Stimulated activated CD8-positive, alpha-beta memory T cell treated with anti-CD3 and anti-CD28 coated beads, Interleukin-15, amount 100 ng/mL, for 24 hours (primary cell): ENCODE measurements around the gene KANSL3.
"Not testable (repeated sequence)": the region's sequence is repeated elsewhere in the genome, so short reads cannot be mapped to it uniquely, and the experiment has no call there.

Experiments used
- DNase-seq: peaks from one replicate; pipeline ENCODE4 v3.0.0-alpha.2; 2020; ENCODE audit warnings: low read depth

Gene KANSL3

DNA sequence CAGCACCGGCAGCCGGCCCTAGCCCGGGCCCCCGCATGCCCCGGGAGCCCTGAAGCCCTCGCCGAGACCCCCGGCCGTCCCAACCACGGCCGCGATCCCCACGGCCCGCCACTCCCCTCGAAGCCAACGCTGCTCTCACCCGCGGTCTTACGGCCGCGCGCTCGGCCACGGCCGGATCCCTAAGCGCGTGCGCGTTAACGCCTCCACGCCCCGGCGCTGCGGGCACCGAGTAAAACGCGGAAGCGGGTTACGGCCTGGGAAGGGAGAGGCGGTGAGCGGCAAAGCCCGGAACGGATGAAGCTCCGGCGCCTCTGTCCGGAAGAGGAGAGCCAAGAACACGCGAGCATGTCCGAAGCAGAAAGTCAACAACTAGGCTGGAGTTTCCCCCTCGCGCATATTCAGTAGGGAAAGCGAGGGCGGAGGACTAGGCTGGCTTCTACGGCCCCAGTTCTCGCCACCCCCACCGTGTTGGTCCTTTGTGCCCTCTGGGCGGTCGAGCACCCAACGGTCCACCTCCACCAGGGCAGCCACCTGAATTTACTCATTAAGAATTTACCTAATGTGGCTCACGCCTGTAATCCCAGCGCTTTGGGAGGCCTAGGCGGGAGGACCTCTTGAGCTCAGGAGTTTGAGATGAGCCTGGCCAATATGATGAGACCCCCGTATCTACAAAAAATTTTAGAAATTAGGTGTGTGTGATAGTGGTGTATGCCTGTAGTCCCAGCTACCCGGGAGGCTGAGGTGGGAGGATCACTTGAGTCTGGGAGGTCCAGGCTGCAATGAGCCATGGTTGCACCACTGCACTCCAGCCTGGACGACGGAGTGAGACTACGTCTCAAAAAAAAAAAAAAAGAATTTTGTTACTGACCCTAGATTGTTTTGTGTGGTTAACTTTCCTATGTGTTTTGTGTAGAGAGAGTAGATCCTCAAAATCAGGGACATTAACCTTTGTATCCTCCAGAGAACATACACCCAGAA is at the start of gene KANSL3:
KANSL3 (minus strand) TSS at position 169 of the 978 bp plus-strand sequence. CDS start 1,177 bp downstream, outside the sequence.
- peak; percentile 83 for DNase-seq

GRCh38 chr2:96687266-96687665 is 49.2 kb upstream of the KANSL3 start:
- DNase-seq = no peak

GRCh38 chr2:96685577-96686459 is 47.7 kb upstream of the KANSL3 start:
- DNase-seq = no peak

DNA sequence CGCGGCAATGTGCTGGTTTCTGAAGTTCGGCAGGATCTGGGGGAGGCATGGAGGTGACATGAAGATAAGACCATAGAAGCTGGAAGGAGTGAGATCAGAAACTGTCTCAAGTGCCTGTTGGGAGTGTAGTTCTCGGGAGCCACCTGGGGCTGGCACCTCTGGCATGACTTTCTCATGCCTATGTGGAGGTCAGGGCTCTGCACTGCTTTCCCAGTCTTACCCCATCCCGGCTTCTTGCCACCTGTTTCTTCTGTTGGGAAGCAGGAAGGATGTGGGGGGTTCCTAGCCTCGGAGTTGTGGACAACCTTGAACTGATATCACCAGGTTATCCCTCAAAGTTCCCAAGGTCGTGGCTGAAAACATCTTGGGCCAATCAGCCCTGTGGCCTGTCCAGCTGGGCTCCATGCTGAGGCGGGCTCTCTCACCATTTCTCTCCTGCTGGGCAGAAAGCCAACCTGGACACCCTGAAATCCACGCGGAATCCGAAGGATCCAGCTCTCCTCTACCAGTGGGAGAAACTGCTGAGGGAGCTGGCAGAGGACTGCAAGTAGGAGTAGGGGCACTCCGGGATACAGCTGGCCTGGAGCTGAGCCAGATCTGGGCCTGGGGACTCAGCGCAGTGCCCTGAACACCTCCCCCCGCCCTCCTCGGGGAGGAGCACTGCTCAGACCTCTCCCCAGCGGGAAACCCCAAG is 46.9 kb upstream of the KANSL3 start:
- DNase-seq = no peak

DNA sequence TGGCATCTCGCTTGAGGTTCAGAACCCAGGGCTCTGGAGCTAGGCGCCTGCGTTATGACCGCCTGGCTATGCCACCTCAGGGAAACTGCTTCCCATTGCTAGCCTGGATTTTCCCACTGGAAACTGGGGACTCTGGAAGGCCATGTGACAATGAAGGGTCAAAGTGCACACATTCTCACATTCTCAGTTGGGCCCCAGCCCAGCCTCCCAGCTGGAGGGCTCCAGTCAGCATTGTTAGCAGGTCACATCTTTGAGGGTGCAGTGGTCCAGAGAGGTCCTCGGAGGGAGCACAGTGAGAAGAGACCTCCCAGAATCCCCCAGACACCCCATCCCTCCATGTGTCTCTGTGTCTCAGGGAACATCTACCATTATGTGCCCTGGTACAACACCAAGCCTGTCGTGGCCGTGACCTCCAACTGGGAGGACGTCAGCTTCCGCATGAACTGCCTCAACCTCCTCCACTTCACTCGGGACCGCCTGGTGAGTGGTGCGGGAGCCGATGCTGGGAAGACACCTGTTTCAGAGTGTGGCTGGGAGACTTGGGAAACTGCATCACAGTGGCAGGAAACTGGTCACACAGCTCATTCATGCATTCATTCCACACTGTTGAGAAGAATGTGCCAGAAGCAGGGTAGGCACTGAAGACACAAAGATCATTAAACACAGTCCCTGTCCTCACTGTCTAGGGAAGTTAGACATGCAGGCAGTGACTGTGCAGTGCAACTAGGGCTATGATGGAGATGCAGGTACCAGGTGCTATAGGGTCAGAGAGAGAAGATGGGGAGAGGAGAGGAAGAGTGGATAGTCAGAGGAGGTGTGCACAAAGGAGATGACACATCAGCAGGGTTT is 46.1 kb upstream of the KANSL3 start:
- DNase-seq = no peak

- no peak for DNase-seq
Observed at GRCh38 chr2:96683307-96683706, 45.2 kb upstream of the KANSL3 start.

- no peak for DNase-seq
Observed at GRCh38 chr2:96681540-96681939, 43.4 kb upstream of the KANSL3 start.

GRCh38 chr2:96680561-96681141 is 42.5 kb upstream of the KANSL3 start:
- no peak for DNase-seq

- no peak for DNase-seq
Observed at GRCh38 chr2:96679848-96680247, 41.7 kb upstream of the KANSL3 start.

DNA sequence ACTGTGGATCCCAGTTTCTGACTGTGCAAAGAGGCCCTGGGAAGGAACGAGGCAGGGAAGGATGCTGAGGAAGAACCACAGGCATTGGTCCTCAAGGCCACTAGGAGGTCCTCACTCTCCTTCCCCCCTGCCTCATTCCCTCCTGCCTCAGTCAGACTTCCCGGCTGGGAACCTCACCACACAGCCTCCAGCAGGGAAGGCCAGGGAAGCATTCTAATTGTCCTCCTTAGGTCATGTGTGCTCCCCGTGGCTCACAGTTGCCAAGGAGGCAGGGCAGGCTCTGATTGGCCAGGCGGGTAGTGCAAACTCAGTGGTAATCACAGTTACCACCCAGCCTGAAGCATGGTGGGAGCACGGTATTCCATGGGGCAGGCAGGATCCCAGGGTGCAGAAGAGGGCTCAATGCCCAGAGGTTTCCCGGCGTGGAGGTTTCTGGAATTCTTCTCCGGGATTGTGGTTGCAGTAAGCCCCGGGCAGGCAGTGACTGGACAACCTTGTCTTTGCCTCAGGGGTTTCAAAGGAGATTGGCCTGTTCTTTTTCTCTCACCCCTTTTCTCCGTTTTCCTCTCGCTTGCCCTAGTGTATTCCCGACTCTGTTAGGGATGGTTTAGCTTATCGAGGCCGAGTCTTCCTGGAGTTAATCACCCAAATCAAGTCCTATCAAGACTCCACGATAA is 31.6 kb upstream of the KANSL3 start:
- DNase-seq = no peak

GRCh38 chr2:96668771-96669170 is 30.7 kb upstream of the KANSL3 start:
- no peak for DNase-seq

DNA sequence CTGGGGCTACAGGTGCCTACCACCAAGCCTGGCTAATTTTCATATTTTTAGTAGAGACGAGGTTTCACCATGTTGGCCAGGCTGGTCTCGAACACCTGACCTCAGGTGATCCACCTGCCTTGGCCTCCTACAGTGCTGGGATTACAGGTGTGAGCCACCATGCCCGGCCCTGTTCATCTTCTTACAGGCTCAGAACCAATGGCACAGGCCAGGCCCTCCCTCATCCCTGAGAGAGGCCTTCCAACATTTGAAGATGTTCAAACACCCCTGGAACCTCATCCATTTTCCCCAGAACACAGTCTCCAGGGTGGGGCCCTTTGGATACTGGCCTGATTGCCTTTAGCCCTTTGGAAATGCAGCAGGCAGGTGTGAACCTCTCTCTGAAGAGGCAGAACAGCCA is 27.6 kb upstream of the KANSL3 start:
- not testable (repeated sequence) for DNase-seq

DNA sequence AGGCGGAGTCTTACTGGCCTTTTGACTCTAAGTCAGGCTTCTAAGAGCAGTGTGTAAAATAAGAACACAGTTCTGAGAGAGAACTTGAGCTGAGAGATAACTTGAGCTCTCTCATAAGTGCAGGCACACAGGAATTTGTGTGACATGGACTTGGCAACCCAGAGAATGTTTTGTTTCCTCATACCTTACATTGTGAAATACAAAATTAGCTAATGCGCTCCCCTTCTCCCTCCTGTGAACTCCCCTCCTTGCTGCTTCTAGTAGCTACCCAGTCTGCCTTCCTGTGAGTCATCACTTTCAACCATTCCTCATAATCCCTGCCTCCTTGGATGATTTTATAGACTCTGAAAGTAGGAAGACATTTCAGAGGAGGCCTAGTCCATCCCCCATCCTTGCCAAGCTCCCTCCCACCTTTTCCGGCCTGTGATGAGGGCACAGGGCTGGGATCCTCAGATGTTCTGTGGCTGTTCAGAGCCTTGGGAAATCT is 27.0 kb upstream of the KANSL3 start:
- DNase-seq = no peak

DNA sequence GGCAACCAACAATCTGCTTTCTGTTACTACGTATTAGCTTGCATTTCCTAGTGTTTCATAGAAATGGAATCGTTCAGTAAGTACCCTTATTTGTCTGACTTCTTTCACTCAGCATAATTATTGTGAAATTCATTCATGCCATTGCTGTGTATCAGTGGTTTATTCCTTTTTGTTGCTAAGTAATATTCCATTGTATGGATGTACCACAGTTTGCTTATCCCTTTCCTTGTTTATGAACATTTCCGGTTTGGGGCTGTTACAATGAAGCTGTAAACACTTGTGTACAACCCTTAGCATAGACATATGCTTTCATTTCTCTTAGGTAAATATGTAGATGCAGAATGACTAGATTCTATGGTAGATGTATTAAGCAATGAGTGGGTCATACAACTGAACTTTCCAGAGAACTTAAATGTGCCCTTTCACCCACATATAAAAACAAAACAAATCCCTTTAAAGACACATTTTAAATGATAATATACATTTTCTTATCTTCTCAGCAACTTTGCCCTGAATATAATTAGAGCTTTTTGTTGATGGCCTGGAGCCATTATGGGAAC is 26.3 kb upstream of the KANSL3 start:
- no peak for DNase-seq

DNA sequence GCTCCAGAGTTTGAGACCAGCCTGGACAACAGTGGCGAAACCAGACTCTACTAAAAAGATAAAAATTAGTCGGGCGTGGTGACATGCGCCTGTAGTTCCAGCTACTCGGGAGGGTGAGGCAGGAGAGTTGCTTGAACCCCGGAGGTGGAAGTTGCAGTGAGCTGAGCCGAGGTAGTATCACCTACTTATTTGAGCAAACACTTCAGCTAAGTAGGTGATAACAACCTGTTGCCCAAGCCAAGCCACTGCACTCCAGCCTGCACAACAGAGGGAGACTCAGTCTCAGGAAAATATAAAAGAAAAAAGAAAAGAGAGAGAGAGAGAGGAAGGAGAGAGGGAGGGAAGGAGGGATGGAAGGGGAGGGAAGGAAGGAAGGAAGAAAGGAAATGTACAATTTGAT is 25.7 kb upstream of the KANSL3 start:
- DNase-seq = no peak

DNA sequence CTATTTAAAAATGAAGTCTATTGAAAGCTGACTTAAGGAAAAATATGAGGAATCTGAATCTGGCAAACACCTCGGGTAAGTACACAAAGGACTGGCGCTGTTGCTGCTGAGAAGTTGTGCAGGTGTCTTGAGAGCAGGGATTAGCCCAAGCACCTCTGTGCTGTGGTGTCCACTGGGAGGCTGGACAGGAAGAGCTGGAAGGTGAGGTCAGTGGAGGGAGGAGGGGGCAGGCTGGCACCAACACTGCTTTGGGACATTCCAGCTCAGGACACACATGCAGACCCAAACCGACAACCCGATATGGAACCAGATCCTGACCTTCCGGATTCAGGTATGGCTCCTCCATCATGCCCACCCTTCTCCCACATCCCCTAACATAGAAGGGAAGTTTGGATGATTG is 25.1 kb upstream of the KANSL3 start:
- no peak for DNase-seq

GRCh38 chr2:96662360-96662759 is 24.2 kb upstream of the KANSL3 start:
- no peak for DNase-seq

DNA sequence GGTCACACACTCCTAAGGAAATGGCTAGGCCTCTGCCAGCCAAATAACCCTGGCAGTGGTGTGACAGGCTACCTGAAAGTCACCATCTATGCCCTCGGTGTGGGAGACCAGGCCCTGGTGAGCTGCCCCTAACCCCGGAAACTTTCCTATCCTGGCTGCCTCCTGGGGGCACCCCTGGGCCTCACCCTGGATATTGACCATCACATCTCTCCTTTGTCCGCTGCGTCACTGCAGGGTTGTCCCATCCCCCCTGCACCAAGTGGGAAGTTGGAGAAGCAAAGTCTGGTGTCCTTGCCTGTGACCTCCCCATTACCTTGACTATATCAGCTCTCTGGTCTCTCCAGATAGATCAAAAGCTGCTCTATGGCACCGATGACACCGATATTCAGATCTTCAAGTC is 23.2 kb upstream of the KANSL3 start:
- DNase-seq = no peak

DNA sequence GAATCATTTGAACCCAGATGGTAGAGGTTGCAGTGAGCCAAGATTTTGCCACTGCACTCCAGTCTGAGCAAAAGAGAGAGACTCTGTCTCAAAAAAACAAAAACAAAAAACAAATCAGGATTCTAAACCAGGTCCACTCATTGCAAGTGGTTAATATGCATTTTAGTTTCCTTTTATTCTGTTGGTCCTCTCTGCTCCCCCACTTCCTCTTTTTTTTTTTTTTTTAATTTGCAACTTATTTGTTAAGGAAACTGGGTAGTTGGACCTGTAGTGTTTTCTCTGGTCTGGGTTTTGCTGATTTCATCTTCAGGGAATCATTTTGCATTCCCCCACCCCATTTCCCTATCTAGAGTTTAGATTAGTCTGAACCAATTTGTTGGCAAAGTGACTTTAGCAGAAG is 18.4 kb upstream of the KANSL3 start:
- no peak for DNase-seq

GRCh38 chr2:96655526-96655925 is 17.4 kb upstream of the KANSL3 start:
- no peak for DNase-seq
